Stimulated activated naive CD4-positive, alpha-beta T cell (primary cell): ENCODE data around the gene PPM1L.
"Not testable (repeated sequence)": the region's sequence is repeated elsewhere in the genome, so short reads cannot be mapped to it uniquely, and the experiment has no call there.

Experiments used
- DNase-seq, 6 experiments: peaks; one replicate each; lab custom pipeline; 2025; lab: John Stamatoyannopoulos, UW

Gene PPM1L

GRCh38 chr3:160931474-160931873 lies 175.4 kb downstream of the PPM1L start:
- no peak for DNase-seq

- DNase-seq: no peak
These were observed 179.5 kb downstream of the PPM1L start for GRCh38 chr3:160935413-160936095.

- DNase-seq: no peak
These were observed 186.0 kb downstream of the PPM1L start for GRCh38 chr3:160941885-160942494.

DNA sequence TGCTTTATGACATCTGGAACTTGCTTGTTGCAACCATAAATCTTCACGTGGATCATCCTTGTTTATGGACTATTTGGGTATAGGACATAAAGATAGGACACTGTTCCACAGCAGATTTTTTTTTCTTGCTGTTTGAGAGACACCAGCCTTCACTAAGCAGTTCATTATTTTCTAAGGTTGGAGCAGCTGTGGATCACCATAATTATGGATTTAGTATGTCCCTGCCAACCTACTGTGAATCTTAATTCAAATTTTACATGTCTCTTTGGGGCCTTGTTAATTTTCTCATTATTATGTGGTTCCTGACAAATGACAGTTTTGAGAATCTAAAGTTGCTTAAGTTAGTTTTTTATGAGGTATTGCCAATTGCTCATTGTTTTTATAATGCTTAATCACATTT lies 188.0 kb downstream of the PPM1L start:
- no peak for DNase-seq

- no peak for DNase-seq
These were observed 189.3 kb downstream of the PPM1L start for GRCh38 chr3:160945336-160945735.

DNA sequence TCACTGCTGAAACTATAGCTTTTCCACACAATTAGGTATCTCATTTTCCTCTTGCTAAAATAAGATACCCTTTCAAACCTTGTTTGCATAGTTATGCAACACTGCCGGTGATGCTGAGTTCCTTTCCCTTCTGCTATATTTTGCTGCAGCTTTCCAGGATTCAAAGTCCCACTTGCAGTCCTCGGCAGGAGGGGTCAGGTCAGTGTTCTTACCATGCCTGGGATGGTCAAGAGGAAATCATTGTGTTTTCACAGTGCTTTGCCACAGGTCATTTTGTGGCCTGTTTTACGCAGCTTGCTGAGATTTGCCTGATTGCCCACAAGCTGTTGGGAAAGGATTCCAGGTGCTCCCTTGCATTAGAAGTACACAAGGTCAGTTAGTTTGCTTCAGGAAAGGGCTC lies 192.2 kb downstream of the PPM1L start:
- no peak for DNase-seq

DNA sequence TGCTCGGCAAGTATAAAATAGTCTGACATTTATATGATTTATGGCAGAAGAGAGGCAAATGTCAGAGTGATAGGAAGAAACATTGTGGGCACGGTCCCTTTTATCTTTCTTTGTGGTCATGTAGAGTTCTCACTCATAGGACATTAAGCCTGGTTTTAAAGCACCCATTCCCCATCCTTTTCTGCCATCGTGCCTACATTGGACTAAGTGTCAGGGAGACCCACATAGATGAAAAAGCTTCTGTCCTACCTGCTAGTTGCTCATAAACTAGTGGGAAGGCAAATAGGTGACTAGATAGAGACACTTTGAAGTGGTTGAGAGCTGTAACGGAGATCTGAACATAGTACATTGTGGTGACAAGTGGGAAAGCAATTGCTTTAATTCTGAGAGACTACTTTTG lies 193.4 kb downstream of the PPM1L start:
- peak in 2 of 6 experiments; percentile 7 to 25 for DNase-seq

GRCh38 chr3:160950542-160950941 lies 194.5 kb downstream of the PPM1L start:
- no peak for DNase-seq

GRCh38 chr3:160950954-160951353 lies 194.9 kb downstream of the PPM1L start:
- DNase-seq: no peak

DNA sequence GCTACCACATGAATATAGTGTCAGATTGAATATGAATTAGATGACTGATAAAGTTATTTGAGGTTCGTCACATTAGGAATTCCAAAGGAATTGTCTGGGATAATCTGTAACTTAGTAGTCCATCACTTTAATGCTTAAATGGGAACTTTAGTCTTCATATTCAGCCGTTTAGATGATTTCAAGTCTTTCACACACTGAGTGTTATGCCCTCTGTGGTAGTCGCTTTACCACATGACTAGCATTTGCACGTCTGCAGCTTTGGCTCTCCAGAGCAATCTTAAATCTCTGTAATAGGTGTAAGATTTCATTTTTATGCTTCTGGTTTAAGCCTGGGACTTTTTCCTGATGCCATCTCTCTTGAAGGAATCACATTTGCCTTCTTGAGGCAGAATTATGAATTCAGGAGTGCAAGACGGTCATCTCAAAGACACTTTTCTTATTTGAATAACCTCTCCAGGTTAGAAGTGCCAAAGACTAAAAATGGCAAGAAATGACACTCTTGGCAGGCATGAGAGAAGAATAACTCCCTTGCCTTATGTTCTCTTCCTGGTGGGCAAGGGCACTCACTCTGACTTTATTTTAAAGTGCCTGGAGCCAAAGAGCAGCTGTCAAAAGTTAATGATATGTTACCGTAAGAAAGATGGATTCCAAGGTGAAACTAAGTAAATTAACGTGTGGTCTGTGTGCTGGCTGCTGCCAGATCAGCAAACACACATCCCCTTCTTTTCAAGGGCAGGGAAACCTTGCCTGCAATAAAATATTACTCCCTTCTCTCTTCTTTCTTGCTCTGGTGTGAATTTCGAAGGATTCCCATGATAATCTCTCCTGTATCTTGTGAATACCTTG lies 195.8 kb downstream of the PPM1L start:
- no peak for DNase-seq

DNA sequence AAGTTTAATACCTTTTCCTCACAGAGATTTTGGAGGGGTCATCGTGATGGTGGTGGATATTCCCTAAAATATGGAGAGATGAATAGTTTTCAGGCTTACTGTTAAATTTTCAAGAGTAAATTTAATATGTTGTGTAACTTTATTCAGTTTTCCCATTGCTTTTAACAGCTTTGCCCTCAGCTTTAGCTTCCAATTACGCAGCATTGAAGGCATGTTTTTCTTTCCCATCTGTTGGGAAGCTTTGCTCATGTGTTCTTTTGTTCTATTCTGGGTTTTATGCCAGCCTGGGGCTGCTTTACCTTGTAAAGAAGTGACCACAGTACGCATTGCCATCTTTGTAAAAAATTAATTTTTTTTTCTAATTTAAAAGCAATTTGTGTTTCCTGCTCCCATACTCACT lies 197.7 kb downstream of the PPM1L start:
- DNase-seq: no peak

- no peak for DNase-seq
These were observed 200.8 kb downstream of the PPM1L start for GRCh38 chr3:160956785-160957184.

- no peak for DNase-seq
These were observed 204.5 kb downstream of the PPM1L start for GRCh38 chr3:160960568-160960967.

- no peak for DNase-seq
These were observed 207.9 kb downstream of the PPM1L start for GRCh38 chr3:160963949-160964348.

DNA sequence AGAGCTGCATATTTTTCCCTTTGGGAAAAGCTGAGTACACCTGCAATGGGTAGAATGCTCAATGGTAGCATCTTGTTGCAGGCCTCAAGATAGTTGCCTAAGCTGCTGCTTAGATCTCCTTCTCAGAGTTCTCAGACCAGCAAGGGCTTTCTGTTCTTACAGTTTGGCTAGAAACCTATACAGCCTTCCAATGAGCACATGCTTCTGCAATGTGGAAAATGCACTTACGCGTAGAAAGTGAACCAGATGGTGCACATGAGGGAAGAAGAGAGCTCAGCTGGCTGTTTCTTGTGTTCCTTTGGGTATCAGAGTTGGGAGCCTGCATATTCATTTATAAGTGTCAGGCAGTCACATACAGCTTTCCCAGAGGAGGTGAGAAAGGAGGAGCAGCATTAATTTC lies 212.7 kb downstream of the PPM1L start:
- no peak for DNase-seq

GRCh38 chr3:160973067-160973809 lies 217.2 kb downstream of the PPM1L start:
- DNase-seq: no peak

DNA sequence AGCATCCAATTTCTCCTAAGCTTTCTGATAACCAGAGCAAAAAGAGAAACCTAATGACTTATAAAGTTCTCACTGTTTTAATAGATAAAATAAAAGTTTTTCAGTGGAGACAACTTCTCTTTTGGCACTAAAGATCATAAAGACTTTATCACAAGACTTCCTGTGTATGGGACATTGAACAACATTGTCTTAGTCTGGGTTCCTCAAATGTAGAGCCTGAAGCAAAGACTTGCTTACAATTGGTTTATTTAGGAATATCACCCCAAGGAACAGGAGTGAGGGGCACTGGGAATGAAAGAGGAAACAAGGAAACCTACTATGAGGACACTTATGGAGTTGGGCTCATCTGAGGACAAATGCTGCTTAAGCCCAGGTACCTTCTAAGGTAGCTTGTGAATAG lies 221.7 kb downstream of the PPM1L start:
- DNase-seq: no peak

DNA sequence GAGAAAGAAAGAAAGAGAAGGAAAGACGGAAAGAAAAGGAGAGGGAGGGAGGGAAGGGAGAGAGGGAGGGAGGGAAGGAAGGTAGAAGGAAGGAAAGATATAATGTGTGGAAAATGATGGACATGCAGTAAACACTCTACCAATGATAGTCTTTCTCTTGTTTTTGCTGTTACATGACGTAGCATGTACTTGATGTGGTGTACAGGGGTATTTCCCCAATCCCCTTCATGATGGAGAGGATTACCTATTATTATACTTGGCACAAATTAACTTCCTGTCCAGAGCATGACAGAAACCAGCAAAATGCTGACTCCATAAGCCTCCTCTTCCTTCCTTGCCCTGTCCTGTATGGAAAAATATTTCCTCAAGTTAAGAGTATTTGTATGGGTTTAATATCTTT lies 224.7 kb downstream of the PPM1L start:
- DNase-seq: no peak

DNA sequence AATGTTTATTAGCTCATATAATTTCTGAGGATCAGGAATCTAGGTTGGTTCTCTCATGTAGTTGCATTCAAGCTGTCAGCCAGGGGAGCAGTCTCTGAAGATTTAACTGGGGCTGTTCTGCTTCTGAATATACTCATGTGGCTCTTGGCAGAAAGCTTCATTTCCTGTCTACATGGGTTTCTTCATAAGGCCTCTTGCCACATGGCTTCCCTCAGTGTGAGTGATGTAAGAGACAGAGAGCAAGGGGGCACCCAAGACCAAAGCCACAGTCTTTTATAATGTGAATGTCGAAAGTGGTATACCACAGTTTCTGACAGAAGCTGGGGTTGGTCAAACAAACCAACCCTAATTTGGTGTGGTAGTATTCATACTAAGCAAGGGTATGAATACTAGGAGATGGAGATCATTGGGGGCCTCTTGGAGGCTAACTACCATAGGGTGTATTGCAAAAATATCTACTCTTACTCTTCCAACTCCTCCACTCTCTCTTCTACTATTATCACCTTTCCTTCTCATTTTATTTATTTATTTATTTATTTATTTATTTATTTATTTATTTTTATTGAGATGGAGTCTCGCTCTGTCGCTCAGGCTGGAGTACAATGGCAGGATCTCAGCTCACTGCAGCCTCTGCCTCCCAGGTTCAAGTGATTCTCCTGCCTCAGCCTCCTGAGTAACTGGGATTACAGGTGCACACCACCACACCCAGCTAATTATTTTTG lies 225.3 kb downstream of the PPM1L start:
- no peak for DNase-seq

DNA sequence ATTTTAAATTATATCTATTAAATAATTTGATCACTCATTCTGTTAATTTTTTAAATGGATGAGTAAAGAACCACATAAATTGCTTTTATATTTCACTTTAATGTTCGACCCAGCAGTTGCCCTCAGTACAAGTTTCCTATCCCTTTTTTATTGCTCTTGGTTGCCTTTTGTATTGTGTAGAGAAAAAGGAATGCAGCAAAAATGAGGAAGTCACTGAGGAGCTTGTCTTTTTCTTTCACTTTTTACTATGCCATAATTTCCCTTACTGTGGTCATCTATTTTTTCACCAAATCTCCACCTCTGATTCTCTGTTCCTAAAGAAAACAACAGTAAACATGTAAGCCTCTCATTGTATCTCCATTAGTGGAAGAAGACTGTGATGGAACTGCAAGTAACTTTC lies 226.5 kb downstream of the PPM1L start:
- DNase-seq: no peak

GRCh38 chr3:160983900-160984299 lies 227.9 kb downstream of the PPM1L start:
- not testable (repeated sequence) for DNase-seq

- no peak for DNase-seq
These were observed 230.0 kb downstream of the PPM1L start for GRCh38 chr3:160986069-160986468.
